IMR-90 (cell line): ENCODE measurements around the gene MYORG. TPM values are rescaled to one million over a fixed set of nuclear protein-coding genes. Genes with fewer than 3 reads are reported as not detected.

ENCODE experiments used
- ATAC-seq: fragments of 200-7000 bp; cut with Tn5 transposase; 2 replicates; pipeline ENCODE4 v1.9.1; 2020; ENCODE audit warnings: low read depth, mild to moderate bottlenecking, moderate library complexity
- BruUV-seq: library from RNA; stranded (reverse); fragments of 400-500 nt; replicated peaks from 2 replicates; lab custom pipeline; 2021; lab: Mats Ljungman, UMichigan
- CTCF ChIA-PET: fragments of 300-600 bp; formaldehyde crosslinking; extraction: SDS; loops from one replicate; lab custom pipeline; 2021; ENCODE audit warnings: antibody characterized with exemption; lab: Yijun Ruan, JAX
- POLR2A ChIA-PET: fragments of 300-600 bp; sonication (Branson Sonifier 250); formaldehyde crosslinking; loops from one replicate; lab custom pipeline; 2022; ENCODE audit warnings: antibody characterized with exemption; ENCODE audit not compliant: unreplicated experiment; lab: Charles Lee
- DNase-seq: peaks from one replicate; pipeline ENCODE4 v3.0.0; 2013
- H2AFZ ChIP-seq: replicated peaks from 2 replicates; pipeline ENCODE3; 2013; ENCODE audit warnings: low read length, mild to moderate bottlenecking; ENCODE audit not compliant: poor library complexity
- H2AK5ac ChIP-seq: 2 replicates; pipeline ENCODE4 v1.6.1; 2013; ENCODE audit warnings: low read depth, low read length, inconsistent platforms
- H2AK9ac ChIP-seq: replicated peaks from 2 replicates; pipeline ENCODE3; 2013; ENCODE audit warnings: mild to moderate bottlenecking, low read depth, low read length, moderate library complexity; ENCODE audit not compliant: poor library complexity
- H2BK120ac ChIP-seq: 2 replicates; pipeline ENCODE4 v1.6.1; 2013; ENCODE audit warnings: low read depth, low read length, inconsistent platforms
- H2BK15ac ChIP-seq: 3 replicates; pipeline ENCODE4 v1.6.1; 2013; ENCODE audit warnings: low read depth, low read length, inconsistent platforms
- H2BK20ac ChIP-seq: 2 replicates; pipeline ENCODE4 v1.6.1; 2013; ENCODE audit warnings: low read depth, mild to moderate bottlenecking, inconsistent platforms, low read length, moderate library complexity
- H2BK5ac ChIP-seq: 2 replicates; pipeline ENCODE4 v1.6.1; 2013; ENCODE audit warnings: mild to moderate bottlenecking, low read depth, low read length, inconsistent platforms; ENCODE audit not compliant: poor library complexity, severe bottlenecking
- H3K14ac ChIP-seq: replicated peaks from 2 replicates; pipeline ENCODE4 v1.6.1; 2013; ENCODE audit warnings: low read depth, low read length, inconsistent platforms
- H3K18ac ChIP-seq: 2 replicates; pipeline ENCODE4 v1.6.1; 2013; ENCODE audit warnings: low read depth, low read length, control low read depth
- H3K23ac ChIP-seq: 2 replicates; pipeline ENCODE4 v1.6.1; 2013; ENCODE audit warnings: low read depth, low read length, inconsistent platforms
- H3K27ac ChIP-seq: 2 replicates; pipeline ENCODE4 v1.5.1; 2013; ENCODE audit warnings: mild to moderate bottlenecking, control low read depth, low read length; ENCODE audit not compliant: insufficient read depth
- H3K27me3 ChIP-seq: 2 replicates; pipeline ENCODE4 v1.6.1; 2013; ENCODE audit warnings: low read length; ENCODE audit not compliant: control insufficient read depth, insufficient read depth
- H3K36me3 ChIP-seq: 2 replicates; pipeline ENCODE4 v1.6.1; 2013; ENCODE audit warnings: low read length, mixed read lengths; ENCODE audit not compliant: control insufficient read depth, insufficient read depth
- H3K4ac ChIP-seq: 2 replicates; pipeline ENCODE4 v1.6.1; 2013; ENCODE audit warnings: low read depth, low read length, inconsistent platforms
- H3K4me1 ChIP-seq: 2 replicates; pipeline ENCODE4 v1.6.1; 2013; ENCODE audit warnings: low read length, mixed read lengths; ENCODE audit not compliant: control insufficient read depth, insufficient read depth
- H3K4me2 ChIP-seq: 2 replicates; pipeline ENCODE4 v1.6.1; 2013; ENCODE audit warnings: low read depth, mild to moderate bottlenecking, control low read depth, low read length, moderate library complexity
- H3K4me3 ChIP-seq: 2 replicates; pipeline ENCODE4 v1.5.1; 2013; ENCODE audit warnings: low read depth, mild to moderate bottlenecking, control low read depth, low read length, moderate library complexity; ENCODE audit not compliant: insufficient read depth
- H3K56ac ChIP-seq: 2 replicates; pipeline ENCODE4 v1.6.1; 2013; ENCODE audit warnings: low read length, inconsistent platforms; ENCODE audit not compliant: insufficient read depth; ENCODE audit errors: extremely low read depth
- H3K79me1 ChIP-seq, 2 experiments: 2 replicates each; pipeline ENCODE4 v1.6.1; 2013; ENCODE audit warnings: low read length in 2 of 2, inconsistent platforms in 1 of 2, low read depth in 1 of 2
- H3K9ac ChIP-seq: 2 replicates; pipeline ENCODE4 v1.6.1; 2013; ENCODE audit warnings: low read depth, low read length, control low read depth
- H3K9me1 ChIP-seq: 2 replicates; pipeline ENCODE4 v1.6.1; 2013; ENCODE audit warnings: low read length, inconsistent platforms; ENCODE audit not compliant: insufficient read depth
- H3K9me3 ChIP-seq: 2 replicates; pipeline ENCODE4 v1.6.1; 2013; ENCODE audit warnings: low read length; ENCODE audit not compliant: control insufficient read depth, insufficient read depth
- H4K20me1 ChIP-seq: 2 replicates; pipeline ENCODE4 v1.6.1; 2013; ENCODE audit warnings: low read length, inconsistent platforms; ENCODE audit not compliant: insufficient read depth
- H4K5ac ChIP-seq: 2 replicates; pipeline ENCODE4 v1.6.1; 2013; ENCODE audit warnings: mild to moderate bottlenecking, low read depth, low read length, control low read depth
- H4K8ac ChIP-seq, 2 experiments: 2 replicates each; pipeline ENCODE4 v1.6.1; 2013; ENCODE audit warnings: low read depth in 2 of 2, low read length in 2 of 2, control low read depth in 1 of 2, inconsistent platforms in 1 of 2
- H4K91ac ChIP-seq: 2 replicates; pipeline ENCODE4 v1.6.1; 2013; ENCODE audit warnings: low read depth, low read length, inconsistent platforms; ENCODE audit not compliant: insufficient read depth
- BHLHE40 ChIP-seq: fragments of 150-350 bp; IDR thresholded peaks from 2 replicates; pipeline ENCODE4 v1.6.1; 2016; ENCODE audit warnings: mild to moderate bottlenecking, low read depth, low read length
- CEBPB ChIP-seq: IDR thresholded peaks from 2 replicates; pipeline ENCODE4 v1.6.1; 2012; ENCODE audit warnings: low read depth, low read length, improper control_type of control experiment
- CHD1 ChIP-seq: IDR thresholded peaks from 2 replicates; pipeline ENCODE4 v1.6.1; 2012; ENCODE audit warnings: low read depth, low read length, improper control_type of control experiment
- CTCF ChIP-seq: conservative IDR thresholded peaks from 2 replicates; pipeline ENCODE4 v1.5.1; 2012; ENCODE audit warnings: mild to moderate bottlenecking, low read depth, low read length, improper control_type of control experiment
- ELK1 ChIP-seq: fragments of 150-350 bp; IDR thresholded peaks from 2 replicates; pipeline ENCODE4 v1.6.1; 2016; ENCODE audit warnings: low read depth, mild to moderate bottlenecking, low read length, moderate library complexity, borderline replicate concordance
- FOS ChIP-seq: fragments of 150-350 bp; IDR thresholded peaks from 2 replicates; pipeline ENCODE4 v1.6.1; 2016; ENCODE audit warnings: low read depth, low read length
- MAFK ChIP-seq: IDR thresholded peaks from 2 replicates; pipeline ENCODE4 v1.6.1; 2012; ENCODE audit warnings: low read depth, low read length, improper control_type of control experiment
- MAZ ChIP-seq: IDR thresholded peaks from 2 replicates; pipeline ENCODE4 v1.6.1; 2012; ENCODE audit warnings: low read depth, mild to moderate bottlenecking, low read length, improper control_type of control experiment, moderate library complexity, borderline replicate concordance
- MXI1 ChIP-seq: IDR thresholded peaks from 2 replicates; pipeline ENCODE4 v1.6.1; 2012; ENCODE audit warnings: low read depth, mild to moderate bottlenecking, low read length, moderate library complexity, borderline replicate concordance
- NFE2L2 ChIP-seq: fragments of 150-350 bp; IDR thresholded peaks from 2 replicates; pipeline ENCODE4 v1.6.1; 2016; ENCODE audit warnings: low read depth, mild to moderate bottlenecking, low read length
- POLR2A ChIP-seq: IDR thresholded peaks from 2 replicates; pipeline ENCODE4 v1.6.1; 2012; ENCODE audit warnings: mild to moderate bottlenecking, low read depth, low read length
- RAD21 ChIP-seq: IDR thresholded peaks from 2 replicates; pipeline ENCODE4 v1.6.1; 2012; ENCODE audit warnings: low read length, improper control_type of control experiment
- RCOR1 ChIP-seq: IDR thresholded peaks from 2 replicates; pipeline ENCODE4 v1.6.1; 2012; ENCODE audit warnings: mild to moderate bottlenecking, low read length, improper control_type of control experiment; ENCODE audit not compliant: insufficient replicate concordance
- SMC3 ChIP-seq: fragments of 150-350 bp; IDR thresholded peaks from 2 replicates; pipeline ENCODE4 v1.6.1; 2016; ENCODE audit warnings: low read depth, mild to moderate bottlenecking, antibody characterized with exemption, low read length, moderate library complexity
- USF2 ChIP-seq: fragments of 150-350 bp; IDR thresholded peaks from 2 replicates; pipeline ENCODE4 v1.6.1; 2017; ENCODE audit warnings: mild to moderate bottlenecking, antibody characterized with exemption, low read length, low read depth
- WGBS, 2 experiments: methylation state at CpG; one replicate each; pipeline versions ENCODE4 v1.1.5 to v1.1.7; 2013; ENCODE audit warnings: missing lambda C conversion rate in 2 of 2; ENCODE audit not compliant: insufficient read length in 1 of 2; ENCODE audit errors: extremely low coverage in 2 of 2; 5-methylcytosine and 5-hydroxymethylcytosine counted together
- dilution Hi-C: fragments of 300-500 bp; cut with HindIII; formaldehyde crosslinking; loops from one replicate; pipeline ENCODE4 v1.14.3; 2018; ENCODE audit warnings: low sequenced_read_pairs; ENCODE audit not compliant: unreplicated experiment
- in situ Hi-C: fragments of 300-500 bp; cut with MboI; formaldehyde crosslinking; loops from 3 replicates; pipeline ENCODE4 v1.14.3; 2019; ENCODE audit warnings: low sequenced_read_pairs, inconsistent platforms, mixed read lengths
- intact Hi-C: fragments of 100-400 bp; cut with micrococcal nuclease; formaldehyde crosslinking; loops from 2 replicates; pipeline ENCODE4 v1.10.0; 2022
- polyA plus RNA-seq, 3 experiments: library from polyadenylated mRNA; depleted of rRNA; stranded (reverse); fragments of >200 nt; gene quantifications; 2 replicates each; pipeline ENCODE4 v1.2.3, GENCODE V29; 2012; ENCODE audit warnings: low replicate concordance in 1 of 3
- total RNA-seq: library from RNA; depleted of rRNA; stranded (reverse); fragments of >200 nt; gene quantifications from 2 replicates; pipeline ENCODE4 v1.2.3, GENCODE V29; 2012

The MYORG gene
- total and polyA plus RNA-seq, 2 of the 4 experiments (the other 2 are of a cell fraction) = 0.36 to 0.60 TPM

- no peak overlapping the region for H2BK20ac ChIP-seq
- no peak overlapping the region for H2BK5ac ChIP-seq
- no peak overlapping the region for H3K9ac ChIP-seq
- H4K8ac ChIP-seq = no peak overlapping the region
- H3K56ac ChIP-seq = no peak overlapping the region
- H3K23ac ChIP-seq = no peak overlapping the region
- H3K27me3 ChIP-seq = no peaks in the 10 kb centered on the region
- no peak overlapping the region for H4K5ac ChIP-seq
- H4K20me1 ChIP-seq = peaks cover 63% of the 10 kb centered on the region
- H4K91ac ChIP-seq = no peak overlapping the region
- no peak overlapping the region for H3K27ac ChIP-seq
- H2BK15ac ChIP-seq = no peak overlapping the region
- no peak overlapping the region for H2AK9ac ChIP-seq
- no peaks in the 10 kb centered on the region for H3K4me1 ChIP-seq
- no peak overlapping the region for H3K4ac ChIP-seq
- H2BK120ac ChIP-seq = no peak overlapping the region
- H3K4me2 ChIP-seq = no peak overlapping the region
- TF ChIP-seq BHLHE40 (no peak), POLR2A (no peak), MAZ (no peak), RCOR1 (no peak), USF2 (no peak), CTCF (no peak), FOS (no peak), CEBPB (no peak), MAFK (no peak), MXI1 (no peak), NFE2L2 (no peak), SMC3 (no peak), CHD1 (no peak), ELK1 (no peak), RAD21 (no peak)
- H3K9me3 ChIP-seq = no peaks in the 10 kb centered on the region
- no TSS peak for BruUV-seq
- H2AFZ ChIP-seq = no peak overlapping the region
- no peak for ATAC-seq
- no peaks in the 10 kb centered on the region; the same call in 1 of the 2 replicates for H3K36me3 ChIP-seq
- no peak overlapping the region for H3K18ac ChIP-seq
- no peak for DNase-seq
- H2AK5ac ChIP-seq = no peak overlapping the region
- ChIA-PET POLR2A (no interaction called here), CTCF (interaction anchor here (4.5 kb wide), 1 partner anchor 8 kb away, joined by 17 read pairs; no protein-coding TSS in a partner anchor)
- no peak overlapping the region for H3K14ac ChIP-seq
- dilution Hi-C loops = no loop called here
- peaks cover 5% of the 10 kb centered on the region for H3K9me1 ChIP-seq
- intact Hi-C loops = no loop called here
- WGBS, 2 experiments = 29% methylated on average over 1 of the region's 1 CpG; no CpG with 5 or more reads in 1 of the 2 experiments
- no peak overlapping the region for H3K4me3 ChIP-seq
- in situ Hi-C loops = no loop called here
- peaks cover 11 to 23% of the 10 kb centered on the region in 2 experiments for H3K79me1 ChIP-seq
Observed at GRCh38 chr9:34412336-34412735, 35.6 kb upstream of the MYORG start.
